Hepatocyte (in vitro differentiated cells): ENCODE measurements around the gene HLTF.

Source experiments
- CTCF ChIP-seq: fragments of 200-600 bp; sonication (generic); IDR thresholded peaks from 2 replicates; pipeline ENCODE4 v1.5.1; 2016; ENCODE audit warnings: antibody characterized with exemption, mild to moderate bottlenecking; ENCODE audit not compliant: poor library complexity
- EZH2 ChIP-seq: fragments of 200-600 bp; sonication (generic); IDR thresholded peaks from 2 replicates; pipeline ENCODE4 v1.6.1; 2016; ENCODE audit warnings: antibody characterized with exemption, mild to moderate bottlenecking, borderline replicate concordance

- no peak for TF ChIP-seq CTCF
- no peak for TF ChIP-seq EZH2
Observed at GRCh38 chr3:149011676-149012075, 74.7 kb downstream of the HLTF start.
